Gastroesophageal sphincter (tissue), 3 donors: ENCODE measurements around the gene AGBL4.

Experiments
- POLR2A ChIP-seq, 2 donors: fragments of 450-650 bp; IDR thresholded peaks; one replicate each; pipeline ENCODE4 v1.6.1; 2017; ENCODE audit warnings: antibody characterized with exemption in 2 of 2, mild to moderate bottlenecking in 2 of 2, moderate library complexity in 1 of 2
- TF ChIP-seq, protein P1 (sequence below), 4 experiments: fragments of 200-600 bp in 2 of 4; fragments of 450-650 bp in 2 of 4; sonication (generic) in 1 of 4; IDR thresholded peaks; one replicate each; pipeline ENCODE4 v1.5.1; 2017 to 2019; ENCODE audit warnings: antibody characterized with exemption in 4 of 4, mild to moderate bottlenecking in 2 of 4, moderate library complexity in 2 of 4

- TF ChIP-seq, protein P1, sequence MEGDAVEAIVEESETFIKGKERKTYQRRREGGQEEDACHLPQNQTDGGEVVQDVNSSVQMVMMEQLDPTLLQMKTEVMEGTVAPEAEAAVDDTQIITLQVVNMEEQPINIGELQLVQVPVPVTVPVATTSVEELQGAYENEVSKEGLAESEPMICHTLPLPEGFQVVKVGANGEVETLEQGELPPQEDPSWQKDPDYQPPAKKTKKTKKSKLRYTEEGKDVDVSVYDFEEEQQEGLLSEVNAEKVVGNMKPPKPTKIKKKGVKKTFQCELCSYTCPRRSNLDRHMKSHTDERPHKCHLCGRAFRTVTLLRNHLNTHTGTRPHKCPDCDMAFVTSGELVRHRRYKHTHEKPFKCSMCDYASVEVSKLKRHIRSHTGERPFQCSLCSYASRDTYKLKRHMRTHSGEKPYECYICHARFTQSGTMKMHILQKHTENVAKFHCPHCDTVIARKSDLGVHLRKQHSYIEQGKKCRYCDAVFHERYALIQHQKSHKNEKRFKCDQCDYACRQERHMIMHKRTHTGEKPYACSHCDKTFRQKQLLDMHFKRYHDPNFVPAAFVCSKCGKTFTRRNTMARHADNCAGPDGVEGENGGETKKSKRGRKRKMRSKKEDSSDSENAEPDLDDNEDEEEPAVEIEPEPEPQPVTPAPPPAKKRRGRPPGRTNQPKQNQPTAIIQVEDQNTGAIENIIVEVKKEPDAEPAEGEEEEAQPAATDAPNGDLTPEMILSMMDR (IDR thresholded peaks at IDR 0.05), result no peak
- TF ChIP-seq POLR2A (IDR thresholded peaks at IDR 0.05), result no peak
Observed at GRCh38 chr1:48906164-48906563, 1117.6 kb downstream of the AGBL4 start.
